ENCODE measurements around the gene MPG. TPM values are rescaled to one million over a fixed set of nuclear protein-coding genes. Genes with fewer than 3 reads are reported as not detected.

Gene MPG
- polyA plus RNA-seq, 1 donor from 2014 or later, result 70.9 TPM

- Histone ChIP-seq H3K79me2 (replicated peaks; ENCODE audit: insufficient read depth, low read length) (no peaks in the 10 kb centered on the region), H3K4me2 (ENCODE audit: low read length) (no peak overlapping the region), H4K20me1 (ENCODE audit: insufficient read depth) (no peaks in the 10 kb centered on the region), H2AFZ (ENCODE audit: low read depth, low read length) (no peak overlapping the region), H3K27me3 (ENCODE audit: insufficient read depth, low read depth, low read length) (no peaks in the 10 kb centered on the region), H3K27ac (ENCODE audit: low read length) (no peak overlapping the region), H3K9me2 (ENCODE audit: insufficient read depth, low read length) (no peaks in the 10 kb centered on the region), H3K36me3 (ENCODE audit: insufficient read depth, low read length) (no peaks in the 10 kb centered on the region), H3F3A (ENCODE audit: insufficient read depth, low read length, poor library complexity, severe bottlenecking) (no peaks in the 10 kb centered on the region), H3K9ac (ENCODE audit: low read length) (no peak overlapping the region), H3K9me3 (ENCODE audit: low read length) (no peaks in the 10 kb centered on the region), H3K4me3 (ENCODE audit: low read length) (no peak overlapping the region)
- TF ChIP-seq SMC3 (conservative IDR thresholded peaks at IDR 0.05; ENCODE audit: poor library complexity), result peak; percentile 90
- TF ChIP-seq RAD21 (conservative IDR thresholded peaks at IDR 0.05), result peak; percentile 85
- TF ChIP-seq MXI1 (conservative IDR thresholded peaks at IDR 0.05; ENCODE audit: poor library complexity, severe bottlenecking), result no peak
- peak; percentile 90 for TF ChIP-seq CTCF (IDR thresholded peaks at IDR 0.05; ENCODE audit: poor library complexity, severe bottlenecking)
- TF ChIP-seq EZH2 (IDR thresholded peaks at IDR 0.05; ENCODE audit: borderline replicate concordance, insufficient read depth, low read length, poor library complexity, severe bottlenecking), result no peak
- TF ChIP-seq POLR2AphosphoS5 (IDR thresholded peaks at IDR 0.05), result no peak
- no peak for TF ChIP-seq TAF1 (IDR thresholded peaks at IDR 0.05; ENCODE audit: low read depth)
- TF ChIP-seq REST (IDR thresholded peaks at IDR 0.05; ENCODE audit: borderline replicate concordance), result no peak
These were observed 28.7 kb downstream of the MPG start for GRCh38 chr16:106623-107324.

- Histone ChIP-seq H3K27me3 (ENCODE audit: insufficient read depth, low read depth, low read length) (no peaks in the 10 kb centered on the region), H3K27ac (ENCODE audit: low read length) (no peak overlapping the region), H3K9ac (ENCODE audit: low read length) (no peak overlapping the region), H3K36me3 (ENCODE audit: insufficient read depth, low read length) (no peaks in the 10 kb centered on the region), H3K79me2 (replicated peaks; ENCODE audit: insufficient read depth, low read length) (no peaks in the 10 kb centered on the region), H2AFZ (ENCODE audit: low read depth, low read length) (no peak overlapping the region), H3K4me3 (ENCODE audit: low read length) (no peak overlapping the region), H3K9me2 (ENCODE audit: insufficient read depth, low read length) (no peaks in the 10 kb centered on the region), H4K20me1 (ENCODE audit: insufficient read depth) (no peaks in the 10 kb centered on the region), H3F3A (ENCODE audit: insufficient read depth, low read length, poor library complexity, severe bottlenecking) (no peaks in the 10 kb centered on the region), H3K4me2 (ENCODE audit: low read length) (no peak overlapping the region), H3K9me3 (ENCODE audit: low read length) (no peaks in the 10 kb centered on the region)
- TF ChIP-seq SMC3 (conservative IDR thresholded peaks at IDR 0.05; ENCODE audit: poor library complexity) (no peak), RAD21 (conservative IDR thresholded peaks at IDR 0.05) (no peak), EP300 (conservative IDR thresholded peaks at IDR 0.05; ENCODE audit: poor library complexity, severe bottlenecking) (no peak), CTCF (IDR thresholded peaks at IDR 0.05; ENCODE audit: poor library complexity, severe bottlenecking) (no peak), TAF1 (IDR thresholded peaks at IDR 0.05; ENCODE audit: low read depth) (no peak), POLR2AphosphoS5 (IDR thresholded peaks at IDR 0.05) (no peak), EZH2 (IDR thresholded peaks at IDR 0.05; ENCODE audit: borderline replicate concordance, insufficient read depth, low read length, poor library complexity, severe bottlenecking) (no peak), MXI1 (conservative IDR thresholded peaks at IDR 0.05; ENCODE audit: poor library complexity, severe bottlenecking) (no peak), REST (IDR thresholded peaks at IDR 0.05; ENCODE audit: borderline replicate concordance) (no peak)
These were observed 34.3 kb downstream of the MPG start for GRCh38 chr16:112153-112840.

Measured in neural cell (in vitro differentiated cells).